GM12873 (cell line): ENCODE measurements around the gene NKAIN2.

ENCODE experiments used
- CTCF ChIP-seq: IDR thresholded peaks from 2 replicates; pipeline ENCODE4 v1.5.1; 2012; ENCODE audit warnings: low read depth, mild to moderate bottlenecking, moderate library complexity, low read length, control low read depth; ENCODE audit not compliant: insufficient read depth; ENCODE audit errors: missing control alignments

NKAIN2 gene

GRCh38 chr6:124560873-124561567 lies 757.4 kb downstream of the NKAIN2 start:
- no peak for TF ChIP-seq CTCF

DNA sequence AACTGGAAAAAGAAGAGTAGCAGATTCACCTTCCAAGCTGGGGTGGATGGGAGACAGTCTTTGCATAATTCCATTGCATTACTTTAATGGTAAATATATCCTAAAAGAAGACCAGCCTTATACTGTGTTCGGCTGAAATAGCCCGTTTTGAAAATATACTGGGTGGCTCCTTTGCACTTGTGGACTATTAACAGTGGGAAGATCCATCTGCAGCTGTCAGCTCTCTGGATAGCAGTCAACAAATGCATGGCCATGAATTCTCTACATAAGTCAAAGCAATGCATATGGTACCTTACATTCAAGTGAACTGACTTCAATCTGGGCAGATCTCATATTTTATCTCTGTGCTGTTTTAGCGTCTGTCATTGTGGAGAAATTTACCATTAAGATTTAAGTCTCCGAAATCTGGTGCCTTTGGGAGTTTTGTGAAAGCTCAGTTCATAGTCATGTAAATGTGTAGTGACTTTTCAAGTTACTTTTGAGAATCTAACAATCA lies 758.0 kb downstream of the NKAIN2 start:
- no peak for TF ChIP-seq CTCF

- no peak for TF ChIP-seq CTCF
Observed at GRCh38 chr6:124567401-124567800, 763.7 kb downstream of the NKAIN2 start.

DNA sequence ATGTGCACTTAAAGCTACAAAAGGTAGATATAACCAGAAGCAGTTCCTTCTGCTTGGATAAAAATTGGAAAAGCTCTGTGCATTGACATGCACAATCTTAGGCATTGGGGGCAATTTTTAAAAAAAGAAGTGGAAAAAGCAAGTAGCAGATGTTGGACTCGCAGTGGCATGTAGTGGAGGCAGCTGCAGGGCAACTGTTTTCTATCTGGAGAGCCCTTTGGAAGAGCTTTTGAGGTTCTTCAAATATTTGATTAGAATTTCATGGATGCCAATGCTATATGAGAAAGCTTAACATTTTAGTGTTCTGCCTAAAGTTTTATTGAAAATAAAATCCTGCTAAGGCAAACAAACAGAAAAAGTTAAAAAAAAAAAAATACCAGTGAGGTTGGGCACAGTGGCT lies 770.3 kb downstream of the NKAIN2 start:
- TF ChIP-seq CTCF = no peak

DNA sequence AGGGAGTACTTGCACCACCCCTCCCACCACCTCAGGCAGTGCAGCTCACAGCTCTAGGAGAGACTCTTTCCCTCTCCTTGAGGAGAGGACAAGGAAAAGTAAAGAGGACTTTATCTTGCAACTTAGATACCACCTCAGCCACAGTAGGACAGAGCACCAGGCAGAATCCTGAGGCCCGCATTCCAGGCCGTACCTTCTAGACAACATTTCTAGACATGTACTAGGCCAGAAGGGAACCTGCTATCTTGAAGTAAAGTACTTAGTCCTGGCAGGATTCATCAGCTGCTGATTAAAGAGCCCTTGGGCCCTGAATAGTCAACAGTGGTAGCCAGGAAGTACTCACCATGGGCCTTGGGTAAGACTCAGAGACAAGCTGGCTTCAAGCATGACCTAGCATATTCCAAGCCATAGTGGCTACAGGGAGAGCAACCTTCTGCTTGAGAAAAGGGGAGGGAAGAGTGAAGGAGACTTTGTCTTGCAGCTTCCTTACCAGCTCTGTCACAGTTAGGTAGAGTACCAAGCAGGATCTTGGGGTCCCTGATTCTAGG lies 774.1 kb downstream of the NKAIN2 start:
- TF ChIP-seq CTCF = no peak

DNA sequence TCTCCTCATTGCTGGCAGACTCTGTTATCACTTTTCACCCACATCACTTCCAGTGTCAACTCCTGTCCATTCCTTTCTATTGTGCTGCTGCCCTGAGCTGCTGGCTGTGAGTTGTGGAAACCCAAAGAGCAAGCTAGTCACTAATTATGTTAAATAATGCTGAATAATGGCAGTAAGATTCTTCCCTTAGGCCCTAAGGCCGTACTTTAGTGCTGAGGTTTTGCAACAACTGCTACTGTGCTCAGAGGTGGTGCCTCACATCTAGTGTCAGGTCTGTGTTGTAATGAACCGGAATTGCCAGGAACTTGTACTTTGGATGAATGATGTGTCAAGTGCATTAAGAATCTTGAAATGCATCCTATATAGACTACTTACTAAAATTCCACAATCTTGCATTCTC lies 786.3 kb downstream of the NKAIN2 start:
- no peak for TF ChIP-seq CTCF

DNA sequence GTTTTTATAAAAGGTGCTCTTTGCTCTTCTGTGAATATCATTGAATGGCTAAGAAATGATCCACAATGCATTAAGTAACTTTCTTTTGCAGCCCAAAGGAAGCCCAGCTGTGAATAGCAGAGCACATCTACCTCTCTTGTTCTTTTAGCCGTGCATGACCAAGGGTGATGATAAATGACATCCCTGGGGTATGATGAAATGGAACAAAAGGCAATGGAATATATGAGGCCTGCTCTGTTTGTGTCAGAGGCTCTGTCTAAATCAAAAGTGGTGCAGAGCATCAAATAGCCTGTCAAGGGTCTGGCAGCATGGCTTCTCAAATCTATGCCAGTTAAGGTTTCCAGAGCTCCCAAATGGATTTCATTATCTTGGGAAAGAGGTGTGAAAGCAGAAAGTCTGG lies 796.0 kb downstream of the NKAIN2 start:
- TF ChIP-seq CTCF = no peak
